SK-N-SH (cell line): ENCODE data around the gene TPM4. TPM values are rescaled to one million over a fixed set of nuclear protein-coding genes. Genes with fewer than 3 reads are reported as not detected.

Source experiments
- CTCF ChIA-PET: fragments of 300-600, 350-600 bp; formaldehyde crosslinking; extraction: SDS; loops from one replicate; lab custom pipeline; 2021; lab: Yijun Ruan, JAX
- POLR2A ChIA-PET: fragments of 350-600 bp; sonication (Branson Sonifier 250); formaldehyde crosslinking; extraction: SDS; loops from one replicate; lab custom pipeline; 2020; ENCODE audit warnings: antibody characterized with exemption, inconsistent platforms; lab: Yijun Ruan, JAX
- DNase-seq: peaks from one replicate; pipeline ENCODE4 v3.0.0; 2012
- H2AFZ ChIP-seq: fragments of 200-600 bp; sonication (generic); 2 replicates; pipeline ENCODE4 v1.8.1; 2016; ENCODE audit warnings: antibody characterized with exemption, mild to moderate bottlenecking, low read depth
- H3F3A ChIP-seq: fragments of 200-600 bp; sonication (generic); replicated peaks from 2 replicates; pipeline ENCODE3; 2016; ENCODE audit warnings: antibody characterized with exemption, mild to moderate bottlenecking; ENCODE audit not compliant: insufficient read depth
- H3K27ac ChIP-seq, 2 experiments: fragments of 200-500 bp in 1 of 2; fragments of 200-600 bp in 1 of 2; sonication (Bioruptor generic) in 1 of 2; sonication (generic), shearing (Covaris generic) in 1 of 2; 2 replicates each; pipeline versions ENCODE4 v1.5.1 to v1.6.1; 2014 to 2016; ENCODE audit warnings: low read depth in 2 of 2, inconsistent platforms in 1 of 2, low read length in 1 of 2, mild to moderate bottlenecking in 1 of 2, mixed read lengths in 1 of 2
- H3K27me3 ChIP-seq: fragments of 200-600 bp; sonication (generic), shearing (Covaris generic); 2 replicates; pipeline ENCODE4 v1.6.1; 2016; ENCODE audit warnings: mixed run types; ENCODE audit not compliant: insufficient read depth
- H3K36me3 ChIP-seq, 2 experiments: fragments of 200-500 bp in 1 of 2; fragments of 200-600 bp in 1 of 2; sonication (Bioruptor generic) in 1 of 2; sonication (generic) in 1 of 2; replicated peaks in 1 of 2; 2 replicates each; pipeline versions ENCODE3 to v1.5.1; 2014 to 2016; ENCODE audit warnings: low read length in 1 of 2, mild to moderate bottlenecking in 1 of 2; ENCODE audit not compliant: insufficient read depth in 2 of 2, control insufficient read depth in 1 of 2
- H3K4me1 ChIP-seq, 2 experiments: fragments of 200-500 bp in 1 of 2; fragments of 200-600 bp in 1 of 2; sonication (Bioruptor generic) in 1 of 2; sonication (generic), shearing (Covaris generic) in 1 of 2; 2 replicates each; pipeline versions ENCODE4 v1.5.1 to v1.6.1; 2014 to 2016; ENCODE audit warnings: low read depth in 1 of 2, low read length in 1 of 2, mixed run types in 1 of 2; ENCODE audit not compliant: insufficient read depth in 2 of 2, control insufficient read depth in 1 of 2
- H3K4me2 ChIP-seq: fragments of 200-600 bp; sonication (generic), shearing (Covaris generic); 2 replicates; pipeline ENCODE4 v1.6.1; 2017; ENCODE audit warnings: mixed run types
- H3K4me3 ChIP-seq, 2 experiments: fragments of 200-500 bp in 1 of 2; fragments of 200-600 bp in 1 of 2; sonication (Bioruptor generic) in 1 of 2; sonication (generic), shearing (Covaris generic) in 1 of 2; 2 replicates each; pipeline versions ENCODE4 v1.5.1 to v1.8.1; 2014 to 2016; ENCODE audit warnings: low read depth in 2 of 2, inconsistent platforms in 1 of 2, low read length in 1 of 2, mild to moderate bottlenecking in 1 of 2, mixed read lengths in 1 of 2, moderate library complexity in 1 of 2
- H3K79me2 ChIP-seq: fragments of 200-600 bp; sonication (generic); 2 replicates; pipeline ENCODE4 v1.8.1; 2017; ENCODE audit warnings: mild to moderate bottlenecking; ENCODE audit not compliant: insufficient read depth
- H3K9ac ChIP-seq: fragments of 200-600 bp; sonication (generic); 2 replicates; pipeline ENCODE4 v1.6.1; 2017; ENCODE audit warnings: mixed run types
- H3K9me2 ChIP-seq: fragments of 200-600 bp; sonication (generic); 2 replicates; pipeline ENCODE4 v1.6.1; 2017; ENCODE audit warnings: mixed run types
- H3K9me3 ChIP-seq: fragments of 200-600 bp; sonication (generic); 2 replicates; pipeline ENCODE4 v1.6.1; 2017; ENCODE audit warnings: mixed run types, mild to moderate bottlenecking, moderate library complexity
- H4K20me1 ChIP-seq: fragments of 200-600 bp; sonication (generic); 2 replicates; pipeline ENCODE4 v1.6.1; 2017; ENCODE audit warnings: mild to moderate bottlenecking, mixed run types; ENCODE audit not compliant: insufficient read depth
- CHD2 ChIP-seq: fragments of 150-350 bp; IDR thresholded peaks from 2 replicates; pipeline ENCODE4 v1.6.1; 2018; ENCODE audit warnings: low read length; ENCODE audit not compliant: partially characterized antibody
- EP300 ChIP-seq, 2 experiments: IDR thresholded peaks; 2 replicates each; pipeline versions ENCODE4 v1.4.0 to v1.6.1; 2012; ENCODE audit warnings: borderline replicate concordance in 1 of 2, low read depth in 1 of 2, low read length in 1 of 2
- FOSL2 ChIP-seq: IDR thresholded peaks from 2 replicates; pipeline ENCODE4 v1.4.0; 2012; ENCODE audit warnings: low read depth, mild to moderate bottlenecking, moderate library complexity, borderline replicate concordance
- FOXJ3 ChIP-seq: sonication (generic); formaldehyde crosslinking; IDR thresholded peaks from 2 replicates; pipeline ENCODE4 v1.5.1; 2020; ENCODE audit warnings: mild to moderate bottlenecking, missing genetic modification reagents
- FOXM1 ChIP-seq: IDR thresholded peaks from 2 replicates; pipeline ENCODE4 v1.4.0; 2012; ENCODE audit warnings: low read depth, mild to moderate bottlenecking
- GABPA ChIP-seq: IDR thresholded peaks from 2 replicates; pipeline ENCODE4 v1.4.0; 2012; ENCODE audit warnings: low read depth, mild to moderate bottlenecking
- IRF3 ChIP-seq: fragments of 150-350 bp; IDR thresholded peaks from 2 replicates; pipeline ENCODE4 v1.6.1; 2016; ENCODE audit warnings: mild to moderate bottlenecking, low read depth, low read length
- SIN3A ChIP-seq: IDR thresholded peaks from 2 replicates; pipeline ENCODE4 v1.6.1; 2012; ENCODE audit warnings: low read depth, mild to moderate bottlenecking, low read length, moderate library complexity, borderline replicate concordance
- TAF1 ChIP-seq: IDR thresholded peaks from 2 replicates; pipeline ENCODE4 v1.6.1; 2012; ENCODE audit warnings: low read depth, mild to moderate bottlenecking, low read length, moderate library complexity, borderline replicate concordance
- TCF12 ChIP-seq: IDR thresholded peaks from 2 replicates; pipeline ENCODE4 v1.4.0; 2012
- YY1 ChIP-seq: IDR thresholded peaks from 2 replicates; pipeline ENCODE4 v1.4.0; 2012; ENCODE audit warnings: low read depth, mild to moderate bottlenecking
- ZBTB33 ChIP-seq: IDR thresholded peaks from 2 replicates; pipeline ENCODE4 v1.4.0; 2012; ENCODE audit warnings: low read depth, borderline replicate concordance
- WGBS: methylation state at CpG from one replicate; pipeline ENCODE4 v1.1.6; 2017; ENCODE audit warnings: low lambda C conversion rate; 5-methylcytosine and 5-hydroxymethylcytosine counted together
- polyA plus RNA-seq, 3 experiments: library from polyadenylated mRNA; depleted of rRNA; stranded (reverse); fragments of >200 nt; gene quantifications; 2 replicates each; pipeline ENCODE4 v1.2.3, GENCODE V29; 2012

Gene TPM4
- polyA plus RNA-seq, 1 of the 3 experiments (the other 2 are of a cell fraction): 440 TPM

- Histone ChIP-seq H3K4me3 (no peak overlapping the region), H3K27me3 (no peaks in the 10 kb centered on the region; the same call in 1 of the 2 replicates), H4K20me1 (no peaks in the 10 kb centered on the region)
- TF ChIP-seq EP300 (IDR thresholded peaks at IDR 0.05; ENCODE audit: borderline replicate concordance in 1 of 2, low read depth in 1 of 2, low read length in 1 of 2) (no peak), SIN3A (no peak), YY1 (no peak), FOXM1 (no peak), IRF3 (no peak), ZBTB33 (no peak), TCF12 (no peak), CHD2 (no peak), FOXJ3 (CRISPR knock-in tag) (no peak)
- TF ChIP-seq, all 33 proteins: peak for 0
- H3F3A ChIP-seq: no peaks in the 10 kb centered on the region
- no peak overlapping the region for H3K9ac ChIP-seq
- H3K36me3 ChIP-seq: no peaks in the 10 kb centered on the region
- H2AFZ ChIP-seq: no peak overlapping the region
- ChIA-PET POLR2A (no interaction called here), CTCF (interaction anchor here (0.8 to 1.7 kb wide), 4 partner anchors 9 to 74 kb away, joined by 3 to 5 read pairs (median 4); partner anchors contain the start of gene RAB8A)
- WGBS: 20% methylated on average over 12 of the region's 17 CpGs
- H3K79me2 ChIP-seq: no peaks in the 10 kb centered on the region
- no peaks in the 10 kb centered on the region; a peak in 1 of 4 replicates for H3K4me1 ChIP-seq
- no peaks in the 10 kb centered on the region for H3K9me2 ChIP-seq
- no peak overlapping the region for H3K4me2 ChIP-seq
- H3K27ac ChIP-seq: no peak overlapping the region
- no peaks in the 10 kb centered on the region for H3K9me3 ChIP-seq
- peak; percentile 23 for DNase-seq
Observed at GRCh38 chr19:16037424-16038195, 38.7 kb upstream of the TPM4 start.

DNA sequence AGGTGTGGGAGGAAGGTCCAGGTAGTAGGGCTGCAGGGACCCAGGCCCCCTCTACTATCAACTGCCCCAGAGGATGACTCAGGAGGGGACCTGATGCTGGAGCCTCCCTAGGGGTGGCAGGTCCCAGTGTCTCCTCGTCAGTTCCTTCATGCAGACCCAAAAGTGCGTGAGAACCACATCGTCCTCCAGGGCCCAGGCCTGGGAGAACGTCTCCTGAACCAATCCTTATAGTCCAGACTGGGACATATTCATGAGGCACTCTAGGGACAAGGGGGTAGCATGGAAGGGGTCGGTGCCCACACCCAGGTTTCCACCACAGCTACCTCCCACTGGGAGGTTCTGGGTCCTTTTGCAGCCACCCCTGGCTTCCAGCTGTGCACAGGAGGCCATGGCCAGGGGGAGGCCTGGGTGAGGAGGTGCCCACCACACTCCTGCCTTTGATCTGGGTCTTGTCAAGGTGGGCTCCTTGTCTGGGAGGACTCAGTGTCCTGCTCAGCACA, 38.0 kb upstream of the TPM4 start:
- Histone ChIP-seq H4K20me1 (no peaks in the 10 kb centered on the region), H3K27ac (no peak overlapping the region), H3K4me3 (no peak overlapping the region), H2AFZ (no peak overlapping the region), H3K4me2 (no peak overlapping the region), H3K4me1 (no peaks in the 10 kb centered on the region; a peak in 1 of 4 replicates), H3K9me2 (no peaks in the 10 kb centered on the region), H3F3A (no peaks in the 10 kb centered on the region), H3K36me3 (no peaks in the 10 kb centered on the region), H3K9ac (no peak overlapping the region), H3K79me2 (no peaks in the 10 kb centered on the region), H3K27me3 (no peaks in the 10 kb centered on the region; the same call in 1 of the 2 replicates), H3K9me3 (no peaks in the 10 kb centered on the region)
- 75% methylated on average over 2 of the region's 5 CpGs for WGBS
- ChIA-PET POLR2A (no interaction called here), CTCF (interaction anchor here (0.6 to 1.7 kb wide), 4 partner anchors 8 to 409 kb away, joined by 3 to 5 read pairs (median 4); no protein-coding TSS in a partner anchor)
- TF ChIP-seq FOSL2 (no peak), GABPA (no peak), YY1 (no peak), ZBTB33 (no peak), SIN3A (no peak), TAF1 (no peak)
- DNase-seq: peak; percentile 13
